Posterior cingulate gyrus (tissue), 11 donors: Measurements from ENCODE around the gene KCNK16.
A peak's percentile ranks its signal among the peaks of the same experiment; 100 is the strongest.

Experiments
- DNase-seq, 10 donors: peaks; one replicate each; pipeline versions ENCODE4 v3.0.0 to v3.0.0-alpha.2; 2020 to 2021; ENCODE audit warnings: mixed read lengths in 3 of 10
- intact Hi-C: fragments of 100-400 bp; cut with DNase I; formaldehyde crosslinking; loops from one replicate; pipeline ENCODE4 v1.15.1; 2023

The KCNK16 gene

DNA sequence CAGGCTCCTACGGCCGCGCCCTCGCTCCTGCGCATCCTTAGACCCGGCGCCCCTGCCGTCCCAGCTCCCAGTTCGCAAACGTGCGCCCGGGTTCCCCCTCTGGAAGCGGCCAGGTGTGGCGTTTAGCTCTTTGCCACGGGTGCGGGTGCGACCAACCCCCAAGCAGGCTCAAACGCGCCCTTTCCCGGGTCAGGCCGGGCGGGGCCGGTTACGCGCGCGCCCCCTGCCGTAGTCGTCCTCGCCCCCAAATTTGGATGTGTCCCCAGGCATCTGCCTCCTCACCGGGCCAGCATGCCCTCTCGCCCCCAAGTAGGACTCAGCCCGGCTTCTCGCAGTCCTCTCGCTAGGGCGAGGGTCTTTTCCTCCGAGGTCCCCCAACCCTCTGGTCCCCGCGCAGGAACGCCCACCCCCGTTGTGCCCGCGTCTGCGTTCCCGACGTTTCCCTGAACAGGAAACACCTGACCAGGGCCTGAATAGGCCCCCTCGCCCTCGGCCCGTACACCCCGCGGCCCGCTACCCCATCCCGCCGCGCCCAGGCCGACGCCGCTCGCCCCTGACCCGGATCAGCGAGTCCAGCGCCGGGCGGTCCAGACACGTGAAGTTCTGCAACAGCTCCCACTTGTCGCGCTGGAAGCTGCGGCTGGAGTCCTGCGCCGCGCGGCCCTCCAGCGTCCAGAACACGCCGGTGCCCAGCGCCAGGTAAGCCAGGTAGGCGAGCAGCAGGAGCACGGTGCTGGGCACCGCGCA, 8.8 kb downstream of the KCNK16 start:
- intact Hi-C loops: loop anchor here (5.0 kb wide), 1 partner anchor 341 kb away; no protein-coding TSS in a partner anchor

DNA sequence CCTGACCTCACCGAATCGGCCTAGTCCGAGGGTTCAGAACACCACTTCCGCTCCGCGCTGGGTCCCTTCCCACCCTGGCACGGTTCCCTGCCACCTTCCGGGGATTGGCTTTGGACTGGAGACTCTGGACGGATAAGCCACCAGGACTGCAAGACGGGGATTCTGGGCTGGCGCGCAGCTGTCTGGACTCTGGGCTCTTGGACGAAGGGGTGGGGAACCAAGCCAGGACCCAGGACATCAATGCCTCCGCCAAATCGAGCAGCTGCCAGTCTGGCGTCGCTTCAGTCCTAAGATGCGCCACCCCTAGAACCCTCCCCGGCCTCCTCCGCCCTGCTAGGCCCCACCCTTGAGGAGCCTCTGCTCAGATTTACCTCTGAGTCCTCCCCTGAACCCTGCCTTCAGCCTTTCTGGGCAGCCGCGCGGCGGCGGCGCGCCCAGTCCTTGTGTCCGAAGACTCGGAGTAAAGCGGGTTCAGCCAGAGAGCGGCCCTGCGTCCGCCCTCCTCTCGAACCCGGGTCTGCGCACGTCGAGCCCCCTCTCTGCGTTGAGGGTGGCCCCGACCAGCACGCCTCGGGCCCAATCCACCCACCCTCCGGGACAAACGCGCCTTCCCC, 9.5 kb downstream of the KCNK16 start:
- intact Hi-C loops: loop anchor here (5.0 kb wide), 1 partner anchor 341 kb away; no protein-coding TSS in a partner anchor
- DNase-seq: peak in 3 of 10 donors; percentile 63 to 86 (median 81)

More for the DNA sequence above, 8.8 kb downstream of the KCNK16 start:
- peak in 3 of 10 donors; percentile 56 to 72 (median 66) for DNase-seq

DNA sequence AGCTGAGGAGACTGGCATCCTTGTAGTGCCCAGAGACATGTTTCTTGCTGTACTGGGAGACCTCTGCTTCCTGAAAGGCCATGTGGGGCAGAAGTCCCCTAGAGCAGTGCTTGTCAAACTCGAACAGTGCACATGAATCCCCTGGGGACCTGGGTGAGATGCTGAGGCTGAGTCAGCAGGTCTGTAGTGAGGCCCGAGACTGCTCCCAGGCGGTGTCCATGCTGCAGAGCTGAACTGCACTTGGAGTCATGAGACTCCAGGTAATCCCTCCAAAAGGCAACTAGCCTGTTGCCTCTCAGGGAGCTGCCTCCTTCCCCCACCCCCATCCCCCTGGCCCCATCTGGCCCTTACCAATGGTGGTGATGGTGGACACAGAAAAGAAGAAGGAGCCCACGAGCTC, 12.0 kb downstream of the KCNK16 start:
- DNase-seq: peak in 2 of 10 donors; percentile 54 to 60
- intact Hi-C loops: loop anchor here (2.0 to 5.0 kb wide), 2 partner anchors 338 to 440 kb away; no protein-coding TSS in a partner anchor

DNA sequence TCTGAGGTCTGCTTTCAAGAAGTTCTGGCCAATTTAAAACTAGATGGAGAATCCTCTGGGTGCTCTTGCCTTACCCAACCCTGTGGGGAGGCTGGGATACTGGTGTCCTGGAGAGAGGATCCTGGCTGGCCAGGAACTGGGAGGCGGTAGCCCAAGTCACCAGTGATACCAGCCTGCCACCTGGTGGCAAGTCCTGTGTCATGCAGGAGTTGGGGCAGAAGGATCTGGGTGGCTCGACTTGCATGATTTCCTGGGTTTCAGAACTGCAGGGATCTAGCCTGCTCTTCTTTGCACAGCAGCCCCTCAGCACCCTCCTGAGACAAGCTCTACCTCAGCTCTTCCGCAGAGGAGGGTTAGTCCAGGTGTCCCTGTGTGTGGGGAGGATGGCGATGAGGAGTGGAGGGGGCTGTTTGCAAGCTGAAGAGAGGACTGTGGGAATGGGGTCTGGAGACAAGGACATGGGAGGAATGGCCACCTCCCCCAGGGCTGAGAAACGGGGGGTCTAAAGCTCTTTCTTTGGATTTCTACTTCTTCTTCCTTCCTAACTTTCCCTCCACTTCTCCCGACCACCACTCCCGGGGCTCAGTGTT, 12.5 kb downstream of the KCNK16 start:
- peak; percentile 50 to 96 (median 78) for DNase-seq
- intact Hi-C loops: loop anchor here (1.0 to 5.0 kb wide), 3 partner anchors 144 to 439 kb away; no protein-coding TSS in a partner anchor

DNA sequence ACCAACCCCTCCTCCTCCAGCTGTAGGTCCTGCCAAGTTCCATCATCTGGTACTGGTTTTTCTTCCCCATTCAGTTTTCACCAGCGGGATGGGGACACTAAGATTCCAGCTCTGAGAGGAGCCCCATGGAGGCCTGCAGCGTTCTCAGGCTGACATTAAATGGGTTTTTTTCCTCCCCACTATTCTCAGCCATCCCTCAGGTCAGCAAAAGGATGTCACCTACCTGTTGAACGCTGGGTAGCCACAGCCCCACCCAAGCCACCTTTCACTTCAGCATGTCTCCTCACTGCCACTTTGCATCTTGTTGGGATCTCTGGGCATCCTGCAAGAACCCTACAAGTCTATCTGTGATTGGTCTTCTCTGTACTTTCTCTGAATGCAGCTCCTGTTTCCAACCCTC, 15.0 kb downstream of the KCNK16 start:
- intact Hi-C loops: no loop called here
- DNase-seq: peak in 3 of 10 donors; percentile 7 to 38 (median 13)

DNA sequence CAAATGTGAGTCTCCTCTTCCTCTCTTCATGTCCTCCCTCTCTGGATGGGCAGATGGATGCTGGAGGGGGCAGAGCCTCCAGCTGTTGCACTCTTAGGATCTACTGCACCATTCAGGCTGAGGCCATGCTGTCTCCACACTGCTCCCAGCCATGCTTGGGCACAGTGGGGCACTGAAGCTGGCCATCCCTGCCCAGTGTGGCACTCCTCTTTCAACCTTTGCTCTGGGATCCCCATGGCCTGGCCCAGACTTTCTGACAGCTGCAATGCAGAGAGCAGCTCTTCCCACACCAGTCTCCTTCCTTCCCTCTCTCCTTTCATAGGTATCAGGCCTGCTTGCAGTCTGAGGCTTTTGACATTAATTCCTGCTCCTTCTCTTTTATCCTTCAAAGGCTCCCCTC, 17.6 kb downstream of the KCNK16 start:
- intact Hi-C loops: no loop called here
- peak in 2 of 10 donors; percentile 23 to 42 for DNase-seq

DNA sequence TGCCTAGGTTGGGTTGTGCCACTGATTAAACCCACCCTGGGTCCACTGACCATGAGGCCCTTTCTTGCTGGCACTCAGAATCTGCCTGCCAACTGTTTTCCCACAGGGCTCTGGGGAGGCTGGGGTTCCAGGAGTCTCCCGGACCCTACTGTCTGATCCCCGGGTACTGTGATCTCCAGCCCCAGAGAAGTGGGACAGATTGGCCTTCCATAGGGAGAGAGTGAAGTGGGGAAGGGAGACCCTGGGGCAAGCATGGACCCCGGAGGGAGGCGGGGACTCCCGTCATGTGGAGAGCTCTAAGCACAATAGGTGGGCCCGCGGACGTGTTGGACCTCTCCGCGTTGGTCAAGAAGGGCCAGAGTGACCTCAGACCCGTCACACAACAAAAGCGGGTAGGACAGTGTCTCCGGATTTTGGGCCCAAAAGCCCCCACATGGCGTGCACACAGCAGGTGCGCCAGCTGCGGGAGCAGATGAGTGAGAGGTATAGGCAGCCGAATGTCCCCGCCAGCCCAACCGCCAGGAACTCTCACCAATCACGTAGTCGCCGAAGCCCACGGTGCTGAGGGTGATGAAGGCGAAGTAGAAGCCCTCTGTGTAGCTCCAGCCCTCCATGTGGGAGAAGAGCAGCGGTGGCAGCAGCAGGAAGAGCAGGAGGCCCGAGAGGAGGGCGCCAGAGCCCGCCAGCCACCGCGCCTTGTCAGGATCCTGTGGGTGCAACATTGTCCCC, 18.9 kb downstream of the KCNK16 start:
- intact Hi-C loops: loop anchor here (1.0 kb wide), 1 partner anchor 137 kb away; no protein-coding TSS in a partner anchor
- DNase-seq: peak in 3 of 10 donors; percentile 37 to 79 (median 71)

DNA sequence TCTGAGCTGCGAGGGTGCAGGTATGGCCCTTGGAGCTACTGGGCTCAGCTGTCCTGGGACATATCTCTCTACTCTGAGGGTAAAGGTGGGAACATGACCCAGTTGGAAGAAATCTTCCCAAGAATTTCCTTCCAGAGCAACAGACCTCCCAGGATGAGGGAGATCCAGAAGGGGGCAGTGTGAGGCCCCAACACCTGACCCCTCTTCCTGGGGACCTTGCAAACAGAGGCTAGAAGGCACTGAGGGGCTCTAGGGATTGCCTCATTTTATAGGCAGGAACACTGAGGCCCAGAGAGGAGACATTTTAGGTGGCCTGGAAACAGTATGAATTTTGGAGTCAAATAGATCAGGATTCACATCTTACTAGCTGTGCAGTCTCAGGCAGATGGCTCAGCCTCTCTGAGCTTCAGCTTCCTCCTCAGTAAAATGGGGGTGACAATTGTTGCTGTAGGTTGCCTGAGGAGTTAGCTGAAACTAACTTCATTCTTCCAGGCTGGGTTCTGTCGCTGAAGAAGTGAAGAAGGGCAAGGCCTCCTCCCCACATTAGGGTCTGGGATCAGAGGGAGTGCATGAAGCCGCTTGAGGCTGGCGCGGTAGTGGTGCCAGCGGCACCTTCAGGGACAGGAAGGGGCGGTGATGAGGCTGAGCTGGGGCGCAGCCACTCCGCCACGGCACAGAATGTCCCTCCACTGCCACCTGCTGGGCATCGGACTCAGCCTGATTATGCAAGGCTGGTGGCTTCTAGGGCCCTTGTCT, 19.7 kb downstream of the KCNK16 start:
- intact Hi-C loops: loop anchor here (1.0 kb wide), 1 partner anchor 137 kb away; no protein-coding TSS in a partner anchor

DNA sequence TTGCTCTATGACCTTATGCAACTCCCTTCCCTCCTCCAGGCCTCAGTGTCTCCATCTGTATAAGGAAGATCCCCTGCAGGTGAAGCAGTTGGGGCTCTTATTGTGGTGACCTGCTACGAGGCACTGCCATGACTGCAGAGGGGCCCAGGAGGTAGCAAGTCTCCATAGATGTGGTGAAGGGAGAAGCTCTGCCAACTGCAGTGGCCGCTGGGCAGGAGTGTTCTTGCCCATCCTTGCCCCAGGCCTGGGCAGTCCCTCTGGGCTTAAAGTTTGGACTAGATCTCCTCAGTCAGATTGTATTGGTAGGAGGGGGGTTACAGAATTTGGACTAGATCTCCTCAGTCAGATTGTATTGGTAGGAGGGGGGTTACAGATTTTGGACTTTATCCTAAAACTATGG, 20.5 kb downstream of the KCNK16 start:
- DNase-seq: peak in 3 of 10 donors; percentile 15 to 83 (median 17)
- intact Hi-C loops: no loop called here

More for the DNA sequence above, 19.7 kb downstream of the KCNK16 start:
- DNase-seq: peak; percentile 61 to 95 (median 81)

DNA sequence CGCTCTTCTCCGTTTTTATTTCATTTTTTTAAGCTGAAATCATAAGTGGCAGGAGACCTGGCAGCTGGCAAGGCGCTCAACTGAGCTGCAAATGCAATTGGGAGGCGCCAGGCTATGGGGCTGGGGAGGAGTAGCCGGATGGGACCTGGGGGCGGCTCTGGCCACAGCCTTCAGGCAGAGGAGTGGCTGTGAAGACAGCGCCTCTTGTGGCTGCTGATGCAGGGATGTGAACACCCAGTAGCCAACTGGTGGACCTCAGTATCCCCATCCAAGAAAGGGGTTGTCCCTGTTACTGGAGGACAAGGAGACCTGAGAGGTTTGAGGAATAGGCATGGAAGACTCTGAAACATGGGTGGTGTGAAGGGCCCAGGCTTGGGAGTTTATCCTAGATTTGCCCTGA, 20.9 kb downstream of the KCNK16 start:
- intact Hi-C loops: no loop called here
- peak in 3 of 10 donors; percentile 30 to 76 (median 49) for DNase-seq

DNA sequence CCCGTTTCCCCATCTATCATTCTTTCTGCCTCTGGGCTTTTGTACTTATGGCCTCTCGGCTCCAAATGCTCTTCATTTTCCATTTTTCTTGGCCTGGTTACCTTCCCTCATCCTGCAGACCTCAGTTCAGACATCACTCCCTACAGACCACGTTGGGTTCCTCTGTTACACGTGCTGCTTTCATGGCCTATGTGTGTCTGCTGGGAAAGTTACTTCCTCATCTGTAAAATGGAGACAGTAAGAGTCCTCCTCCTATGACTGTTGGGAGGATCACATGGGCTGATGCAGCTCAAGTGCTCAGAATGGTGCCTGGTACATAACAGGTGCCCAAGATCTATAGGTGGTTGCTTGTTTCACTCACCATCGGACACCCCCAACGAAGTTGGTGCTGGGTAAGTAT, 21.8 kb downstream of the KCNK16 start:
- intact Hi-C loops: no loop called here
- peak in 3 of 10 donors; percentile 5 to 45 (median 21) for DNase-seq

DNA sequence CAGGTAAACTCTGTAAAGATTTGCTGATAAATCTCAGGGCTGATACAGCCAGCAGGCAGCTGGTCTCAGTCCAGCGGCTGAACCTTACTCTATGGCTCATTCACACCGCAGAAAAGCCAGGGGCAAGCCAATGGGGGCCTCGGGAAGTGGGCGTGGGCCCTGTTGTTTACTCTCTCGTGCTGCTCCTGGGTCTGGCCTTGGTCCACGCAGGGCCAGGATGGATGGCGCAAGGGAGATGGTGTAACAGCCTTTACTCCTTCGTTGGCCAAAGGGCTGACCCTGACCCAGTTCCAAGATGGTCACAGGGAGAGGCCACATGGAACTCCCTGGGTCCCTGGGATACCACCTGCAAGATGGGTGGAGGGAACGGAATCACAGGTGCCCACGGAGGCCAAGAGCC, 24.4 kb downstream of the KCNK16 start:
- intact Hi-C loops: no loop called here
- peak in 1 of 10 donors; percentile 66 for DNase-seq

DNA sequence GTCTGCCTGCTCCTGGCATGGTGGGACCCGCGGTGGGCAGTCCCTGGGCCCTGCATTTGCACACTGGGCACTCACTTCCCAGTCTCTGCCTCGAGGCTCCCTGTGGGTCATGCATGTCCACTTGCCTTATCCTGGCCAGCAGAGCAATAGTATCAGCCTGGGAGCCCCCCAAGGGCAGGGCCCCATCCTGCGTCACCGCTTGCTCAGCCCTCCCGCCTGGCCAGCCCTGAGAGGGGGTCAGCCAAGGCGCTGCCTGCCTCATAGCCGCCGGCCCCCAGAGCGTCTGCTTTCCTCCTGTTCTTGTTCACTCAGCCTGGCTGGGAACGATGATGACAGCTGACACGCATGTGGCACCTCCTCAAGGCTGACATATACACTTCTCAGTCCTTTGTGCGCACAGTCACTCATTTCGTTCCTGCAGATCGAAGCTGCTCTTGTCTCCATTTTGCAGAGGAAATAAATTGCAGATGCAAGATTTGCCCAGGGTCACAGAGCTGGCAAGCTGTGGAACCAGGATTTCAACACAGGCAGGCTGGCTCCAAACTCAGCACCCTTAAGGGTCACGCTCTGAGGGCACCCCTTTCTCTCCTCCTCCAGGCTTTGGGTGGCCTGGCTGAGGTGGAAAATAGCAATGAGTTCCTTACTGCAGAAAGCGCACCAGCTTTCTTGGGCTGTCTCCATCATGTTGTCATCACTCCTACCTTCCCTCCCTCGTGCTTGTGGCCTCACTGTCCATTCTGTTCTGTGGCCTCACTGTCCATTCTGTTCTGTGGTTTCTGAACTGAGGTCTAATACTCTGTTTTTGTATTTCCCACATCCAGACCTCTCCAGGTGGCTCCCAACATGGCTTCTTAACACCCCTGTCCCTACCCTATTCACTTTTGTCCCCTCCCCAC, 25.5 kb downstream of the KCNK16 start:
- intact Hi-C loops: no loop called here
- peak in 1 of 10 donors; percentile 50 for DNase-seq

DNA sequence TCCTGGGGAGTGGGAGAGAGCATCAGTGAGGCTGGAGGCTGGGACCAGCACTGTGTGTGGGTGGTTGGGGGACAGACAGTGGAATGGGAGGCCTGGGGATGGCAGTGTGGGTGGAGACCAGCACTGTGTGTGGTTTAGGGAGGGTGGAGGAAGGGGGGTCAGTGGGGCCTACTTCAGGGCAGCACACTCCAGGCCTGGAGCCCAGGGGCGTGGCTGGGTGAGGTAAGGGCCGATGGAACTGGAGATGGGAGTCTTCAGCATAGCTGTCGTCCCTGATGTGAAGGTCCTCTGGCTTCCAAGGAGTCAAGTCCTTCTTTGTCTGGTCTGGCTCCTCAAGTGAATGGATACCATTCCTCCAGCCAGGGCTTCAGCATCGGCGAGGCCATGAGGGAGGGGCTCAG, 26.9 kb downstream of the KCNK16 start:
- peak in 1 of 10 donors; percentile 52 for DNase-seq
- intact Hi-C loops: no loop called here

DNA sequence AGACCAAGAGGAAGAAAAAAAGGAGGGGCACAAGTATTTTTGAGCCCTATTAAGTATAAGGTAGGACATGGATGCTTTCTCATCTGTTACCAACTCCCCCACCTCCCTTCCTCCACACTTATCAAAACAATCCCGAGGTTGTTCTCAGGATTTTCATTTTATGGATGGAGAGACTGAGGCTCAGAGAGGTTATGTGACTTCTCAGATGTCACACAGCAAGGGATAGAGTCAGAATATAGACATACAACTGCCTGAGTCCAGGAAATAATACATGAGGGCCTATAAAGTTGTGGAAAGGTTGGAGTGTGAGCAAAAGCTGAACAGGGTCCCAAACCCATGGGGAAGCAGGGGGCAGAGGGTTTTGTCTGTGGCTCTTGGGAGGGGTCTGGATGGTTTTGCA, 27.6 kb downstream of the KCNK16 start:
- intact Hi-C loops: no loop called here
- no peak for DNase-seq

DNA sequence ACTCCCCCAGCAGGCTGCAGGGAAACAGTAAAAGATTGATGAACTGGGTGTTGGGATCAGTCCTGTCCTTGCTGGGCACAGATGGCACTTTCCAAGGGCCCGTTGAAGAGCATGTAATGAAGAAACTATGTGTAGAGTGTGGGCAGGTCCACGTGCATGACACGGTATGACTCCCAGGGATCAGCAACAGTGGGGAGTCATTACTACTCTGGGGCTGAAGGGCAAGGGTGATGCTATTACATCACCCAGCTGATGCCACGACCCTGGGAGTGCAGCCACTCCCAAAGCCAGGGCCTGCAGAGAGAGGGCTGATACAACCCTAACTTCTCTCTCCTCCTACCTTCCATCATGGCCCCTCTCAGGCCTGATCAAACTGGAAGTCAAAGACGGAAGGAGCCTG, 28.4 kb downstream of the KCNK16 start:
- intact Hi-C loops: no loop called here
- DNase-seq: peak in 1 of 10 donors; percentile 24

DNA sequence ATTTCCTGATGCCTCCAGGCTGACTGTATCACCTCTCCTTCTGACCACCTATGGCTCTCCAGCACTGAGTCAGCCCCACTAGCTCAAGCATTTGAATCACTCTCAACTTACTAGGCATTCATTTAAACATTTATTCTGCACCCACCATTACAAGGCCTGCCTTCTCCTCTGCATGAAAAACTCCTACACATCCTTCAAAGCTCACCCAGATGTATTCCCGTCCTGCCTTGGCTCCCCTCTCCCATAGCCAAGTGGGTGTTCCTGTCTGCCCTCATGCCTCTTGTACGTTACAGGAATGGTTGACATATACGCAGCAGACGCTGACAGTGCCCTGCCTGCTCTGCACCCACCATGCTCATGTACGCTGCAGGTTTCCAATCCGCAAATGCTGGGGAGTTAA, 29.9 kb downstream of the KCNK16 start:
- DNase-seq: peak in 1 of 10 donors; percentile 63
- intact Hi-C loops: no loop called here

DNA sequence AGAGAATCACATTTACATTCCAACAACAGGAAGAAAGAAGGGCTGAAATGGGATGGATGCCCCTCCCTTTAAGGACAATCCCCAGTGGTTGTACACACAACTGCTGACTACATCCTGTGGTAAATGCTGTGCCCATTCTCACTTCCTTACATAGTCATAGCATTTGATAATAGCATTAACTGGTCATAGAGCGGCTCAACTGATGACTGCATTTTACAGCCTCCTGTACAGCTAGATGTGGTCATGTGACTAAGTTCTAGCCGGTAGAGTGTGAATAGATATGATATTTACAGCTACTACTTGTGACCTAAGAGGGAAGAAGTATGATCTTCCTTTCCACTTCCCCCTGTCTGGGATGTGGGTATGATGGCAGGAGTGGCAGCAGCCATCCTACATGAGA, 33.0 kb downstream of the KCNK16 start:
- DNase-seq: no peak
- intact Hi-C loops: no loop called here

DNA sequence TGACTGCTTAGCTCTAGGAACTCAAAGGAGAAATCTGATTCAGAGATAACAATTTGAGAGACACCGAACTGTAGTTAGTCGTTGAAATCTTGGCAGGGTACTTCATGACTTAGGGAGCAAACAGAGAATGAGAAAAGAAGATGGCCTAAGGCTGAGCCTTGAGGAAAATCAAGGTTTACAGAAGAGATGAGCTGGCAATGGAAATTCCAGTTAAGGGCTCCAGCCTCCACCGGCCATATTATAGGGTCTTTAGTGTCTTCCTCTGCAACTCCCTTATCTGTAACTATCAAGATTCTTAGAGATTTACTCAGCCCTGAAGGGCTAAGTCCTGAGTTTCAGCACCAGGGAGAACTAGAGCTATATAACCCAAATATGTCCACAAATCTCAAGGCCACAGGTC, 34.9 kb downstream of the KCNK16 start:
- no peak for DNase-seq
- intact Hi-C loops: no loop called here
